SK-N-SH (cell line): ENCODE measurements around the gene QSER1. TPM values are rescaled to one million over a fixed set of nuclear protein-coding genes. Genes with fewer than 3 reads are reported as not detected.

Experiments used
- CTCF ChIA-PET: fragments of 300-600, 350-600 bp; formaldehyde crosslinking; extraction: SDS; loops from one replicate; lab custom pipeline; 2021; lab: Yijun Ruan, JAX
- POLR2A ChIA-PET: fragments of 350-600 bp; sonication (Branson Sonifier 250); formaldehyde crosslinking; extraction: SDS; loops from one replicate; lab custom pipeline; 2020; ENCODE audit warnings: antibody characterized with exemption, inconsistent platforms; lab: Yijun Ruan, JAX
- DNase-seq: peaks from one replicate; pipeline ENCODE4 v3.0.0; 2012
- H2AFZ ChIP-seq: fragments of 200-600 bp; sonication (generic); 2 replicates; pipeline ENCODE4 v1.8.1; 2016; ENCODE audit warnings: antibody characterized with exemption, mild to moderate bottlenecking, low read depth
- H3F3A ChIP-seq: fragments of 200-600 bp; sonication (generic); replicated peaks from 2 replicates; pipeline ENCODE3; 2016; ENCODE audit warnings: antibody characterized with exemption, mild to moderate bottlenecking; ENCODE audit not compliant: insufficient read depth
- H3K27ac ChIP-seq, 2 experiments: fragments of 200-500 bp in 1 of 2; fragments of 200-600 bp in 1 of 2; sonication (Bioruptor generic) in 1 of 2; sonication (generic), shearing (Covaris generic) in 1 of 2; 2 replicates each; pipeline versions ENCODE4 v1.5.1 to v1.6.1; 2014 to 2016; ENCODE audit warnings: low read depth in 2 of 2, inconsistent platforms in 1 of 2, low read length in 1 of 2, mild to moderate bottlenecking in 1 of 2, mixed read lengths in 1 of 2
- H3K27me3 ChIP-seq: fragments of 200-600 bp; sonication (generic), shearing (Covaris generic); 2 replicates; pipeline ENCODE4 v1.6.1; 2016; ENCODE audit warnings: mixed run types; ENCODE audit not compliant: insufficient read depth
- H3K36me3 ChIP-seq, 2 experiments: fragments of 200-500 bp in 1 of 2; fragments of 200-600 bp in 1 of 2; sonication (Bioruptor generic) in 1 of 2; sonication (generic) in 1 of 2; replicated peaks in 1 of 2; 2 replicates each; pipeline versions ENCODE3 to v1.5.1; 2014 to 2016; ENCODE audit warnings: low read length in 1 of 2, mild to moderate bottlenecking in 1 of 2; ENCODE audit not compliant: insufficient read depth in 2 of 2, control insufficient read depth in 1 of 2
- H3K4me1 ChIP-seq, 2 experiments: fragments of 200-500 bp in 1 of 2; fragments of 200-600 bp in 1 of 2; sonication (Bioruptor generic) in 1 of 2; sonication (generic), shearing (Covaris generic) in 1 of 2; 2 replicates each; pipeline versions ENCODE4 v1.5.1 to v1.6.1; 2014 to 2016; ENCODE audit warnings: low read depth in 1 of 2, low read length in 1 of 2, mixed run types in 1 of 2; ENCODE audit not compliant: insufficient read depth in 2 of 2, control insufficient read depth in 1 of 2
- H3K4me2 ChIP-seq: fragments of 200-600 bp; sonication (generic), shearing (Covaris generic); 2 replicates; pipeline ENCODE4 v1.6.1; 2017; ENCODE audit warnings: mixed run types
- H3K4me3 ChIP-seq, 2 experiments: fragments of 200-500 bp in 1 of 2; fragments of 200-600 bp in 1 of 2; sonication (Bioruptor generic) in 1 of 2; sonication (generic), shearing (Covaris generic) in 1 of 2; 2 replicates each; pipeline versions ENCODE4 v1.5.1 to v1.8.1; 2014 to 2016; ENCODE audit warnings: low read depth in 2 of 2, inconsistent platforms in 1 of 2, low read length in 1 of 2, mild to moderate bottlenecking in 1 of 2, mixed read lengths in 1 of 2, moderate library complexity in 1 of 2
- H3K79me2 ChIP-seq: fragments of 200-600 bp; sonication (generic); 2 replicates; pipeline ENCODE4 v1.8.1; 2017; ENCODE audit warnings: mild to moderate bottlenecking; ENCODE audit not compliant: insufficient read depth
- H3K9ac ChIP-seq: fragments of 200-600 bp; sonication (generic); 2 replicates; pipeline ENCODE4 v1.6.1; 2017; ENCODE audit warnings: mixed run types
- H3K9me2 ChIP-seq: fragments of 200-600 bp; sonication (generic); 2 replicates; pipeline ENCODE4 v1.6.1; 2017; ENCODE audit warnings: mixed run types
- H3K9me3 ChIP-seq: fragments of 200-600 bp; sonication (generic); 2 replicates; pipeline ENCODE4 v1.6.1; 2017; ENCODE audit warnings: mixed run types, mild to moderate bottlenecking, moderate library complexity
- H4K20me1 ChIP-seq: fragments of 200-600 bp; sonication (generic); 2 replicates; pipeline ENCODE4 v1.6.1; 2017; ENCODE audit warnings: mild to moderate bottlenecking, mixed run types; ENCODE audit not compliant: insufficient read depth
- CHD2 ChIP-seq: fragments of 150-350 bp; IDR thresholded peaks from 2 replicates; pipeline ENCODE4 v1.6.1; 2018; ENCODE audit warnings: low read length; ENCODE audit not compliant: partially characterized antibody
- FOSL2 ChIP-seq: IDR thresholded peaks from 2 replicates; pipeline ENCODE4 v1.4.0; 2012; ENCODE audit warnings: low read depth, mild to moderate bottlenecking, moderate library complexity, borderline replicate concordance
- FOXM1 ChIP-seq: IDR thresholded peaks from 2 replicates; pipeline ENCODE4 v1.4.0; 2012; ENCODE audit warnings: low read depth, mild to moderate bottlenecking
- JUND ChIP-seq: IDR thresholded peaks from 2 replicates; pipeline ENCODE4 v1.4.0; 2012
- NFIC ChIP-seq: IDR thresholded peaks from 2 replicates; pipeline ENCODE4 v1.4.0; 2012; ENCODE audit warnings: borderline replicate concordance
- RAD21 ChIP-seq: IDR thresholded peaks from 2 replicates; pipeline ENCODE4 v1.6.1; 2012; ENCODE audit warnings: mild to moderate bottlenecking, low read length
- RFX5 ChIP-seq: IDR thresholded peaks from 2 replicates; pipeline ENCODE4 v1.6.1; 2012; ENCODE audit warnings: mild to moderate bottlenecking, improper control_type of control experiment, low read length
- SIN3A ChIP-seq: IDR thresholded peaks from 2 replicates; pipeline ENCODE4 v1.6.1; 2012; ENCODE audit warnings: low read depth, mild to moderate bottlenecking, low read length, moderate library complexity, borderline replicate concordance
- TAF1 ChIP-seq: IDR thresholded peaks from 2 replicates; pipeline ENCODE4 v1.6.1; 2012; ENCODE audit warnings: low read depth, mild to moderate bottlenecking, low read length, moderate library complexity, borderline replicate concordance
- YY1 ChIP-seq: IDR thresholded peaks from 2 replicates; pipeline ENCODE4 v1.4.0; 2012; ENCODE audit warnings: low read depth, mild to moderate bottlenecking
- WGBS: methylation state at CpG from one replicate; pipeline ENCODE4 v1.1.6; 2017; ENCODE audit warnings: low lambda C conversion rate; 5-methylcytosine and 5-hydroxymethylcytosine counted together
- polyA plus RNA-seq, 3 experiments: library from polyadenylated mRNA; depleted of rRNA; stranded (reverse); fragments of >200 nt; gene quantifications; 2 replicates each; pipeline ENCODE4 v1.2.3, GENCODE V29; 2012
- TF ChIP-seq, protein P1 (sequence below): fragments of 200-600 bp; sonication (generic); IDR thresholded peaks from 2 replicates; pipeline ENCODE4 v1.6.1; 2017; ENCODE audit warnings: antibody characterized with exemption, mild to moderate bottlenecking, moderate library complexity
- TF ChIP-seq, protein P2 (sequence below): fragments of 150-350 bp; IDR thresholded peaks from 2 replicates; pipeline ENCODE4 v1.6.1; 2017; ENCODE audit warnings: antibody characterized with exemption, low read length, low read depth, borderline replicate concordance
- TF ChIP-seq, protein P3 (sequence below): IDR thresholded peaks from 2 replicates; pipeline ENCODE4 v1.6.1; 2012; ENCODE audit warnings: mild to moderate bottlenecking, low read depth, low read length, moderate library complexity
- TF ChIP-seq, protein P4 (sequence below): IDR thresholded peaks from 2 replicates; pipeline ENCODE4 v1.4.0; 2012; ENCODE audit warnings: low read depth

Gene QSER1
- polyA plus RNA-seq, 1 of the 3 experiments (the other 2 are of a cell fraction): 4.2 TPM

DNA sequence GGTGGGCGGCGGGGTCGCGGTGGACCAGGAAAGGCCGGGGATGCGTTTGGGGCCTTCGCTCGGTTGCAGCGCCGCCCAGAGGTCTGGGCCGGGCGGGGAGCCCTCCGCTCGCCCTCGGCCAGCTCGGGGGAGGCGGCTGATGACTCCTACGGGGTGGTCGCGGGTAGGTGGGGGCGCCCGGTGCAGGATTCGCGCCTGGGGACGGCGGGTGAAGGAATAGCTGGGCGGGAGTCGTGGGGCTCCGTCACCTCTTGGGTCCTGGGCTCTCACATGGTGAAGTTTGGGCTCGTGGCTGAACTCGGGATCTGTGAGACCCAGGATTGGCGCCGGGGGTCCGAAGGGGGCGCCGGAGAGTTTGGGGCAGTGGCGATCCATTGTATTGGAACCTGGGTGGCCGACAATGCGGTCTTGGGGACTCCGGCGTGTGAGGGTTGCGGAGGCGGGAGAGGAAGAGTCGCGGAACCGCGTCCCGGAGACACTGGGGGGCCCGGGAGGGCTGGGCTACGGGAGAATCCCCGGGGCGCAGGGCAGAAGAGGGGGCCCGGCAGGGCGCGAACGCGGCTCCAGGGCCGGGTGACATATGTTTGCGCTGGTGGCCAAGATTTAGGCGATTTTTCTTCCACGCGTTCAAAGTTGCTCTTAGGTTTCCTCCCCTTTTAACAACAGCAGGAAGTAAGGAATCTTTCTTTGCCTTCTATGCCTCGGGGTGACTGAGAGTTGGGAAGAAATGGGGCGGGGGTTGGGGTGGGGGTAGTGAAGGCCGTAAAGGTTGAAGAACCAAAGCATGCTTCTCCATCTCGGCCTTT lies 935 bp downstream of the QSER1 start:
- WGBS: 2% methylated on average over 35 of the region's 66 CpGs
- Histone ChIP-seq H3K4me2 (peak overlapping the region; percentile 94), H2AFZ (peak overlapping the region; percentile 81), H3K9ac (peak overlapping the region; percentile 96), H3K27ac (peak overlapping the region; percentile 80 to 87), H3K36me3 (peaks cover 0 to 4% of the 10 kb centered on the region in 2 experiments), H3K9me2 (no peaks in the 10 kb centered on the region), H3K4me3 (peak overlapping the region; percentile 85 to 86), H3K27me3 (no peaks in the 10 kb centered on the region), H4K20me1 (peaks cover 24% of the 10 kb centered on the region), H3K9me3 (no peaks in the 10 kb centered on the region), H3K79me2 (peaks cover 54% of the 10 kb centered on the region), H3K4me1 (peaks cover 9 to 22% of the 10 kb centered on the region in 2 experiments; a peak in 3 of 4 replicates), H3F3A (peaks cover 8% of the 10 kb centered on the region)
- TF ChIP-seq, protein P1, sequence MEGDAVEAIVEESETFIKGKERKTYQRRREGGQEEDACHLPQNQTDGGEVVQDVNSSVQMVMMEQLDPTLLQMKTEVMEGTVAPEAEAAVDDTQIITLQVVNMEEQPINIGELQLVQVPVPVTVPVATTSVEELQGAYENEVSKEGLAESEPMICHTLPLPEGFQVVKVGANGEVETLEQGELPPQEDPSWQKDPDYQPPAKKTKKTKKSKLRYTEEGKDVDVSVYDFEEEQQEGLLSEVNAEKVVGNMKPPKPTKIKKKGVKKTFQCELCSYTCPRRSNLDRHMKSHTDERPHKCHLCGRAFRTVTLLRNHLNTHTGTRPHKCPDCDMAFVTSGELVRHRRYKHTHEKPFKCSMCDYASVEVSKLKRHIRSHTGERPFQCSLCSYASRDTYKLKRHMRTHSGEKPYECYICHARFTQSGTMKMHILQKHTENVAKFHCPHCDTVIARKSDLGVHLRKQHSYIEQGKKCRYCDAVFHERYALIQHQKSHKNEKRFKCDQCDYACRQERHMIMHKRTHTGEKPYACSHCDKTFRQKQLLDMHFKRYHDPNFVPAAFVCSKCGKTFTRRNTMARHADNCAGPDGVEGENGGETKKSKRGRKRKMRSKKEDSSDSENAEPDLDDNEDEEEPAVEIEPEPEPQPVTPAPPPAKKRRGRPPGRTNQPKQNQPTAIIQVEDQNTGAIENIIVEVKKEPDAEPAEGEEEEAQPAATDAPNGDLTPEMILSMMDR: peak; percentile 63
- TF ChIP-seq CHD2: no peak
- CTCF ChIA-PET: interaction anchor here (0.7 to 2.3 kb wide), 15 partner anchors 9 to 310 kb away, joined by 3 to 9 read pairs (median 4); partner anchors contain the start of genes CCDC73, EIF3M and TCP11L1
- peak; percentile 87 for DNase-seq
- POLR2A ChIA-PET: interaction anchor here (0.6 to 1.3 kb wide), 6 partner anchors 21 to 568 kb away, joined by 3 to 4 read pairs (median 3); no protein-coding TSS in a partner anchor

DNA sequence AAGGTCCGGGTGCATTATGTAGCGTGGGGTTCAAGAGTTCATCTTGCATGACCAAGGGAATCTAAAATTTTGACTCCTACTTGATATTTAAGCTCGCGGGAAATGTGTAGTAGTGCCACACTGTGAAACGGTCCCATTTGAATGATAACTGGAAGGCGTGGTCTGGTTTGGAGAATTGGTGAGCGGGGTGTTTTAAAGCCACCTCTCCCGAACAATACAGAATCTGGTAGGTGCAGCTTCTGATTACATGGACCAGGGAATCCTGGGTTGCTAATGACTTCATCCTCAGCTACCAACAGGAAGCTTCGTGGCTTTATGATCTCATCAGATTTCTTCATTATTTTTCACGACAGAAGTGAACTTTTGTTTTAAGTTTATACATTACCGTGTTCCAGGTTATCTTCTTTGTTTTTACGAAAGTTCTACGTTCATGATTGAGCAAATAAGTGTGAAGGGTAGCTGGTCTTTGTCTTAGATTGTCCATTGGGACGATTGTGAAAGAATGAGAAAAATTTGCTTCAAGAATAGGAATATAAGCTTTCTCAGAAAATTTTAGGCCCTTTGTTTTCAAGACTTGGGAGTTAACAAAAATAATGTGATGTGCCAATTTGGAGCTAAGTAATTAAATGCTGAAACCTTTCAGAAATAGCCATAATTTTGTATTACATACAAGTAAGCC lies 1.7 kb downstream of the QSER1 start:
- 3% methylated on average over 14 of the region's 14 CpGs for WGBS
- Histone ChIP-seq H3K9me3 (no peaks in the 10 kb centered on the region), H3F3A (peaks cover 8% of the 10 kb centered on the region), H3K27ac (peak overlapping the region; percentile 80 to 87), H3K79me2 (peaks cover 62% of the 10 kb centered on the region), H3K9me2 (no peaks in the 10 kb centered on the region), H3K27me3 (no peaks in the 10 kb centered on the region), H2AFZ (peak overlapping the region; percentile 81), H4K20me1 (peaks cover 27% of the 10 kb centered on the region), H3K4me2 (peak overlapping the region; percentile 94), H3K4me1 (peaks cover 9 to 22% of the 10 kb centered on the region in 2 experiments; a peak in 3 of 4 replicates), H3K9ac (peak overlapping the region; percentile 96), H3K4me3 (peak overlapping the region; percentile 85 to 86), H3K36me3 (peaks cover 0 to 4% of the 10 kb centered on the region in 2 experiments)
- POLR2A ChIA-PET: interaction anchor here (0.6 kb wide), 2 partner anchors 62 to 568 kb away, joined by 3 read pairs; no protein-coding TSS in a partner anchor
- DNase-seq: peak; percentile 72
- CTCF ChIA-PET: interaction anchor here (0.6 to 2.3 kb wide), 6 partner anchors 16 to 450 kb away, joined by 3 to 9 read pairs (median 4); partner anchors contain the start of gene TCP11L1
- no peak; the same call in 1 of the 2 replicates for TF ChIP-seq TAF1
- TF ChIP-seq RAD21: no peak
- TF ChIP-seq FOSL2: no peak
- no peak for TF ChIP-seq RFX5
- TF ChIP-seq YY1: no peak
- 0 out of 2 replicates have a peak, but pooled peaks have one; percentile 47 for TF ChIP-seq FOXM1
- TF ChIP-seq, protein P2, sequence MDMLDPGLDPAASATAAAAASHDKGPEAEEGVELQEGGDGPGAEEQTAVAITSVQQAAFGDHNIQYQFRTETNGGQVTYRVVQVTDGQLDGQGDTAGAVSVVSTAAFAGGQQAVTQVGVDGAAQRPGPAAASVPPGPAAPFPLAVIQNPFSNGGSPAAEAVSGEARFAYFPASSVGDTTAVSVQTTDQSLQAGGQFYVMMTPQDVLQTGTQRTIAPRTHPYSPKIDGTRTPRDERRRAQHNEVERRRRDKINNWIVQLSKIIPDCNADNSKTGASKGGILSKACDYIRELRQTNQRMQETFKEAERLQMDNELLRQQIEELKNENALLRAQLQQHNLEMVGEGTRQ: no peak
- no peak for TF ChIP-seq NFIC
- TF ChIP-seq SIN3A: peak; percentile 86; the same call in 1 of the 2 replicates
- TF ChIP-seq, protein P3, sequence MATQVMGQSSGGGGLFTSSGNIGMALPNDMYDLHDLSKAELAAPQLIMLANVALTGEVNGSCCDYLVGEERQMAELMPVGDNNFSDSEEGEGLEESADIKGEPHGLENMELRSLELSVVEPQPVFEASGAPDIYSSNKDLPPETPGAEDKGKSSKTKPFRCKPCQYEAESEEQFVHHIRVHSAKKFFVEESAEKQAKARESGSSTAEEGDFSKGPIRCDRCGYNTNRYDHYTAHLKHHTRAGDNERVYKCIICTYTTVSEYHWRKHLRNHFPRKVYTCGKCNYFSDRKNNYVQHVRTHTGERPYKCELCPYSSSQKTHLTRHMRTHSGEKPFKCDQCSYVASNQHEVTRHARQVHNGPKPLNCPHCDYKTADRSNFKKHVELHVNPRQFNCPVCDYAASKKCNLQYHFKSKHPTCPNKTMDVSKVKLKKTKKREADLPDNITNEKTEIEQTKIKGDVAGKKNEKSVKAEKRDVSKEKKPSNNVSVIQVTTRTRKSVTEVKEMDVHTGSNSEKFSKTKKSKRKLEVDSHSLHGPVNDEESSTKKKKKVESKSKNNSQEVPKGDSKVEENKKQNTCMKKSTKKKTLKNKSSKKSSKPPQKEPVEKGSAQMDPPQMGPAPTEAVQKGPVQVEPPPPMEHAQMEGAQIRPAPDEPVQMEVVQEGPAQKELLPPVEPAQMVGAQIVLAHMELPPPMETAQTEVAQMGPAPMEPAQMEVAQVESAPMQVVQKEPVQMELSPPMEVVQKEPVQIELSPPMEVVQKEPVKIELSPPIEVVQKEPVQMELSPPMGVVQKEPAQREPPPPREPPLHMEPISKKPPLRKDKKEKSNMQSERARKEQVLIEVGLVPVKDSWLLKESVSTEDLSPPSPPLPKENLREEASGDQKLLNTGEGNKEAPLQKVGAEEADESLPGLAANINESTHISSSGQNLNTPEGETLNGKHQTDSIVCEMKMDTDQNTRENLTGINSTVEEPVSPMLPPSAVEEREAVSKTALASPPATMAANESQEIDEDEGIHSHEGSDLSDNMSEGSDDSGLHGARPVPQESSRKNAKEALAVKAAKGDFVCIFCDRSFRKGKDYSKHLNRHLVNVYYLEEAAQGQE: no peak
- peak; percentile 12 for TF ChIP-seq CHD2
- TF ChIP-seq JUND: no peak
- TF ChIP-seq, protein P4, sequence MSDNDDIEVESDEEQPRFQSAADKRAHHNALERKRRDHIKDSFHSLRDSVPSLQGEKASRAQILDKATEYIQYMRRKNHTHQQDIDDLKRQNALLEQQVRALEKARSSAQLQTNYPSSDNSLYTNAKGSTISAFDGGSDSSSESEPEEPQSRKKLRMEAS: peak; percentile 33; the same call in 1 of the 2 replicates
